ENCODE results near the gene PRXL2B.

The PRXL2B gene

DNA sequence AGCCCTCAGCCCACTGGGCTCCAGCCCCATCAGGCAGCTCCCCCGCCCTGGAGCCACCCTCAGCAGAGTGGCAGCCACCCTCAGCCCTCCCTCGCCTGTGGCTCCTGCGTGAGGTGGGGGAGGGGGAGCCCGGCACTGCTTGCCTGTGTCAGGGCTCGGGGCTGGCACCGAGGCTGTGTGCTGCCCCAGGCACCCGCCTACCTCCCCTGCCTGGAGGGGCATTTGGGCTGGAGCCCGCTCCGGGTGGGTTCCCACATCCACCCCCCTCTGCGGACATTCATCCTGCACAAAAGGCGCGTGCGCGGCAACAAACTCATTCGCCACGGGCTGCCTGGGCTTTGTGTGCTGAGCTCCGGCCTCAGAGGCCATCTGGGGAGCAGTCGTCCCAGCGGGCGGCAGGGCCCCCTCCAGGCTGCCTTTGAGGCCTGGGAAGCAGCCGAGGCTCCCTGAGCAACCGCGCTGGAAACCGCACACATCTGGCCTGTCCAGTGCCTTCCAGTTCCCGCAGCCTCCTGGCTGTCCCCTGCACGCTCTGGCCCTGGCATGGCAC, 43.0 kb upstream of the PRXL2B start:
- H3K79me1 ChIP-seq (replicated peaks; ENCODE audit: low read length, poor library complexity, severe bottlenecking), result no peaks in the 10 kb centered on the region
- WGBS, result 41% methylated on average over 26 of the region's 26 CpGs
- H2BK12ac ChIP-seq (ENCODE audit: low read length in 2 of 2), result no peak overlapping the region
- no peaks in the 10 kb centered on the region for H3K9me3 ChIP-seq (ENCODE audit: control insufficient read depth, low read length)
- no peak overlapping the region for H3K4me3 ChIP-seq (ENCODE audit: insufficient read depth in 1 of 2, low read depth in 1 of 2, low read length in 2 of 2)
- H3K36me3 ChIP-seq (ENCODE audit: control insufficient read depth in 1 of 2, insufficient read depth in 2 of 2, low read depth in 1 of 2, low read length in 2 of 2), result no peaks in the 10 kb centered on the region
- peak overlapping the region; percentile 30 for H4K91ac ChIP-seq (ENCODE audit: low read length)
- H3K18ac ChIP-seq (ENCODE audit: low read depth in 1 of 2, low read length in 2 of 2), result peak overlapping the region in 1 of 2 experiments; percentile 0
- H2BK5ac ChIP-seq (ENCODE audit: low read depth, low read length, poor library complexity, severe bottlenecking), result no peak overlapping the region
- H2BK120ac ChIP-seq (ENCODE audit: low read depth, low read length), result no peak overlapping the region
- peak overlapping the region; percentile 19 for H2AFZ ChIP-seq (ENCODE audit: low read depth, low read length)
- H3K9ac ChIP-seq (ENCODE audit: low read length), result no peak overlapping the region
- no peak overlapping the region for H3K4ac ChIP-seq (ENCODE audit: low read depth in 1 of 2, low read length in 2 of 2)
- H3K27ac ChIP-seq (ENCODE audit: low read length, poor library complexity, severe bottlenecking), result no peak overlapping the region
- peak overlapping the region; percentile 9 for H3K4me2 ChIP-seq (ENCODE audit: low read length, poor library complexity, severe bottlenecking)
- no peak overlapping the region for H3K14ac ChIP-seq (ENCODE audit: low read length in 2 of 2)
- H3K4me1 ChIP-seq (ENCODE audit: control insufficient read depth, insufficient read depth, low read depth, low read length), result peaks cover 63% of the 10 kb centered on the region
- no peak overlapping the region for H2BK15ac ChIP-seq (ENCODE audit: low read depth, poor library complexity, severe bottlenecking)
- no peak overlapping the region for H3K23ac ChIP-seq (ENCODE audit: low read length in 2 of 2)
- peak overlapping the region; percentile 16 for H4K8ac ChIP-seq (ENCODE audit: low read length)
- H2AK5ac ChIP-seq (ENCODE audit: low read length, severe bottlenecking), result no peak overlapping the region
- DNase-seq, result peak; percentile 60
- peaks cover 4 to 36% of the 10 kb centered on the region in 2 experiments for H3K27me3 ChIP-seq (ENCODE audit: control insufficient read depth in 1 of 2, insufficient read depth in 1 of 2, low read length in 2 of 2)

DNA sequence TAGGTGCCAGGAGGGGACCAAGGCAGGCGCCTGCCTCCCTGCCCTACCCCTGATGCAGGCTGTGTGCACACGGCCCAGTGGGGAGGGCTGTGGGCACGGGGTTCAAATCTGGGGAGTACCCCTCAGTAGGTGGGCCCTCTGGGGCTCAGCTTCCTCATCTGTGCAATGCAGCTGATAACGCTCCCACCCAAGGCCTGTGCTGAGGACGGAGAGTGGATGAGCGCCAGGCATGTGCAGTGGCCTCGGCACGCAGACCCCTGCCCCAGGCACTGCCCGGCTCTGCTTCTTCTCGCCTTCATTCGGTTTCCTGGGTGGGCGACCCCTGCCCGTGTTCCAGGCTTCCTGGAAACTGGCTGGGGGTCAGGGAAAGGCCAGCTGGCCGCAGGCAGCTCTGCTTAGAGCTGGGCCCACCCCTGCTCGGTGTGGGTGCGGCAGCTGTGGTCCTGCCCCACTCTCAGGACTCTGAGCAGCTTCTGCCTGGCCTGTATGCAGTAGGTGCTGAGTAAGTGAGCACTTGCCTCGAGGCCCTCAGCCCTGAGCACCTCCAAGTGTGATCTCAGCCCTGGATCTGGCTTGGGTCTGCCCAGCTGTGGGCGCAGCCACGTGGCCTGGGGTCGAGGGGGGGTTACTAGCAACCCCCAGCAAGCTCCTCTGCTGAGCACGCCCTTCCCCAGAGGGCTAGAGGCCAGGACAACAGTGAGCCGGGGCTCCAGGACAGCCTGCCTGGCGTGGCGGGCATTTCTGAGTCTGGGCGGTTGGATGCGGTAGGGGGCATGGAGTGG, 42.3 kb upstream of the PRXL2B start:
- H3K4ac ChIP-seq (ENCODE audit: low read depth in 1 of 2, low read length in 2 of 2), result peak overlapping the region in 1 of 2 experiments; percentile 21
- H3K9ac ChIP-seq (ENCODE audit: low read length), result no peak overlapping the region
- no peak overlapping the region for H3K4me2 ChIP-seq (ENCODE audit: low read length, poor library complexity, severe bottlenecking)
- H3K27me3 ChIP-seq (ENCODE audit: control insufficient read depth in 1 of 2, insufficient read depth in 1 of 2, low read length in 2 of 2), result peaks cover 4 to 31% of the 10 kb centered on the region in 2 experiments
- peak overlapping the region; percentile 30 for H4K91ac ChIP-seq (ENCODE audit: low read length)
- H3K79me1 ChIP-seq (replicated peaks; ENCODE audit: low read length, poor library complexity, severe bottlenecking), result no peaks in the 10 kb centered on the region
- H3K14ac ChIP-seq (ENCODE audit: low read length in 2 of 2), result peak overlapping the region in 1 of 2 experiments; percentile 36
- peak overlapping the region in 1 of 2 experiments; percentile 78 for H3K18ac ChIP-seq (ENCODE audit: low read depth in 1 of 2, low read length in 2 of 2)
- no peak overlapping the region for H2BK15ac ChIP-seq (ENCODE audit: low read depth, poor library complexity, severe bottlenecking)
- DNase-seq, result peak; percentile 30
- peak overlapping the region; percentile 20 for H2AK5ac ChIP-seq (ENCODE audit: low read length, severe bottlenecking)
- H2BK5ac ChIP-seq (ENCODE audit: low read depth, low read length, poor library complexity, severe bottlenecking), result no peak overlapping the region
- H3K23ac ChIP-seq (ENCODE audit: low read length in 2 of 2), result no peak overlapping the region
- H4K8ac ChIP-seq (ENCODE audit: low read length), result peak overlapping the region; percentile 10
- H3K4me1 ChIP-seq (ENCODE audit: control insufficient read depth, insufficient read depth, low read depth, low read length), result peaks cover 67% of the 10 kb centered on the region
- H2BK120ac ChIP-seq (ENCODE audit: low read depth, low read length), result no peak overlapping the region
- peak overlapping the region; percentile 49 for H2AFZ ChIP-seq (ENCODE audit: low read depth, low read length)
- H2BK12ac ChIP-seq (ENCODE audit: low read length in 2 of 2), result peak overlapping the region in 1 of 2 experiments; percentile 76
- H3K4me3 ChIP-seq (ENCODE audit: insufficient read depth in 1 of 2, low read depth in 1 of 2, low read length in 2 of 2), result no peak overlapping the region
- no peaks in the 10 kb centered on the region for H3K36me3 ChIP-seq (ENCODE audit: control insufficient read depth in 1 of 2, insufficient read depth in 2 of 2, low read depth in 1 of 2, low read length in 2 of 2)
- no peak overlapping the region for H3K27ac ChIP-seq (ENCODE audit: low read length, poor library complexity, severe bottlenecking)
- 71% methylated on average over 26 of the region's 26 CpGs for WGBS
- H3K9me3 ChIP-seq (ENCODE audit: control insufficient read depth, low read length), result no peaks in the 10 kb centered on the region

DNA sequence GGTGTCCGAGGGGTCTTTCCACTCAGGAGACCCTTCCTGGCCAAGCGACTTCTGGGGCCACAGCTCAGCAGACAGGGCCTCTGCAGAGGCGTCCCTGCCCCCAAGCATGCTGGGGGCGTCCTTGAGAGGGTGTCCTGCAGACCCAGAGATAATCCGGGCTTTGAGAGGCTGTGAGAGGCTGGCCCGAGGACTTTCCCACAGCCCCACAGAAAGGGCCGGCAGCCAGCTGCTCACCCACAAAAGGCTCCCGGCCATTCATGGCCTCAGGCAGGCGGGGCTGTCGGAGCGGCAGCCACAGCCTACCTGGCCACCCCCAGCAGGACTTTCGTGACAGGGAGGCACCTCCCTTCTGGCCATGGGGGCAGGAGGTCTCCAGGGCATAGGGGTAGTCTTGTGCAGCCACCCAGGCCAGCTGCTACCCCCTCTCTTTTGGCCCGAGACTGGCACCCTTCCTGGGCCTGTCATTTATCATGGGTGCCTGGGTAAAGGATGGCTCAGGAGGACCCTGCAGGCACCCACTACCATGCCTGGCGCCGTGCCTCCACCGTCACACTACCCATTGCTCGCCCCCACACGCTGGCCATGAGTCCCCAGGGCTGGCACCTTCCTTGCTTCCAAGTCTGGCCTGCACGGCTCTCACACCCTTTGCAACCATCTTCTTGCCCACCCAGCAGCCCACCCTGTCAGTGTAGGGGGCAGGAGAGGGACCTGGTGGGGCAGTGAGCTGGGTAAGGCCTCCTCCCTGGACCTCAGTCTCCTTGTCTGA, 41.5 kb upstream of the PRXL2B start:
- Histone ChIP-seq H2BK120ac (ENCODE audit: low read depth, low read length) (no peak overlapping the region), H3K9me3 (ENCODE audit: control insufficient read depth, low read length) (no peaks in the 10 kb centered on the region), H3K23ac (ENCODE audit: low read length in 2 of 2) (no peak overlapping the region), H3K9ac (ENCODE audit: low read length) (no peak overlapping the region), H2BK5ac (ENCODE audit: low read depth, low read length, poor library complexity, severe bottlenecking) (no peak overlapping the region), H3K4me2 (ENCODE audit: low read length, poor library complexity, severe bottlenecking) (no peak overlapping the region), H2AFZ (ENCODE audit: low read depth, low read length) (no peak overlapping the region), H3K4me3 (ENCODE audit: insufficient read depth in 1 of 2, low read depth in 1 of 2, low read length in 2 of 2) (no peak overlapping the region), H4K8ac (ENCODE audit: low read length) (peak overlapping the region; percentile 90), H3K79me1 (replicated peaks; ENCODE audit: low read length, poor library complexity, severe bottlenecking) (no peaks in the 10 kb centered on the region), H4K91ac (ENCODE audit: low read length) (peak overlapping the region; percentile 74), H2AK5ac (ENCODE audit: low read length, severe bottlenecking) (no peak overlapping the region), H3K36me3 (ENCODE audit: control insufficient read depth in 1 of 2, insufficient read depth in 2 of 2, low read depth in 1 of 2, low read length in 2 of 2) (no peaks in the 10 kb centered on the region), H2BK15ac (ENCODE audit: low read depth, poor library complexity, severe bottlenecking) (no peak overlapping the region), H3K27me3 (ENCODE audit: control insufficient read depth in 1 of 2, insufficient read depth in 1 of 2, low read length in 2 of 2) (peaks cover 4 to 24% of the 10 kb centered on the region in 2 experiments), H2BK12ac (ENCODE audit: low read length in 2 of 2) (peak overlapping the region; percentile 65 to 86), H3K4me1 (ENCODE audit: control insufficient read depth, insufficient read depth, low read depth, low read length) (peaks cover 67% of the 10 kb centered on the region), H3K14ac (ENCODE audit: low read length in 2 of 2) (no peak overlapping the region), H3K4ac (ENCODE audit: low read depth in 1 of 2, low read length in 2 of 2) (no peak overlapping the region), H3K18ac (ENCODE audit: low read depth in 1 of 2, low read length in 2 of 2) (no peak overlapping the region), H3K27ac (ENCODE audit: low read length, poor library complexity, severe bottlenecking) (no peak overlapping the region)
- 87% methylated on average over 17 of the region's 19 CpGs for WGBS
- DNase-seq, result no peak

All from mesenchymal stem cell (in vitro differentiated cells and primary cell).